Measurements from ENCODE around the gene INPP5J. TPM values are rescaled to one million over a fixed set of nuclear protein-coding genes. Genes with fewer than 3 reads are reported as not detected.

The INPP5J gene
- polyA plus RNA-seq, 1 donor from 2014 or later = 3.7 TPM

- Histone ChIP-seq H2AFZ (ENCODE audit: low read depth, low read length) (no peak overlapping the region), H3K79me2 (replicated peaks; ENCODE audit: insufficient read depth, low read length) (no peaks in the 10 kb centered on the region), H3K27ac (ENCODE audit: low read length) (no peak overlapping the region), H3K4me2 (ENCODE audit: low read length) (no peak overlapping the region), H3K36me3 (ENCODE audit: insufficient read depth, low read length) (no peaks in the 10 kb centered on the region), H3K4me3 (ENCODE audit: low read length) (no peak overlapping the region), H4K20me1 (ENCODE audit: insufficient read depth) (no peaks in the 10 kb centered on the region), H3K9me3 (ENCODE audit: low read length) (no peaks in the 10 kb centered on the region), H3K9me2 (ENCODE audit: insufficient read depth, low read length) (no peaks in the 10 kb centered on the region), H3K27me3 (ENCODE audit: insufficient read depth, low read depth, low read length) (no peaks in the 10 kb centered on the region), H3F3A (ENCODE audit: insufficient read depth, low read length, poor library complexity, severe bottlenecking) (no peaks in the 10 kb centered on the region), H3K9ac (ENCODE audit: low read length) (no peak overlapping the region)
- TF ChIP-seq CTCF (IDR thresholded peaks at IDR 0.05; ENCODE audit: poor library complexity, severe bottlenecking) = no peak
- TF ChIP-seq MXI1 (conservative IDR thresholded peaks at IDR 0.05; ENCODE audit: poor library complexity, severe bottlenecking) = no peak
- TF ChIP-seq EP300 (conservative IDR thresholded peaks at IDR 0.05; ENCODE audit: poor library complexity, severe bottlenecking) = no peak
- no peak for TF ChIP-seq POLR2AphosphoS5 (IDR thresholded peaks at IDR 0.05)
- TF ChIP-seq TAF1 (IDR thresholded peaks at IDR 0.05; ENCODE audit: low read depth) = no peak
Observed at GRCh38 chr22:31103111-31103510, 19.7 kb upstream of the INPP5J start.

- no peaks in the 10 kb centered on the region for H3K9me3 ChIP-seq (ENCODE audit: low read length)
- H3K9me2 ChIP-seq (ENCODE audit: insufficient read depth, low read length) = no peaks in the 10 kb centered on the region
- H2AFZ ChIP-seq (ENCODE audit: low read depth, low read length) = no peak overlapping the region
- no peaks in the 10 kb centered on the region for H3F3A ChIP-seq (ENCODE audit: insufficient read depth, low read length, poor library complexity, severe bottlenecking)
- H3K4me2 ChIP-seq (ENCODE audit: low read length) = no peak overlapping the region
- H4K20me1 ChIP-seq (ENCODE audit: insufficient read depth) = no peaks in the 10 kb centered on the region
- no peaks in the 10 kb centered on the region for H3K36me3 ChIP-seq (ENCODE audit: insufficient read depth, low read length)
- no peak overlapping the region for H3K27ac ChIP-seq (ENCODE audit: low read length)
- H3K9ac ChIP-seq (ENCODE audit: low read length) = no peak overlapping the region
- TF ChIP-seq RAD21 (conservative IDR thresholded peaks at IDR 0.05) (no peak), TAF1 (IDR thresholded peaks at IDR 0.05; ENCODE audit: low read depth) (no peak), POLR2AphosphoS5 (IDR thresholded peaks at IDR 0.05) (no peak), EP300 (conservative IDR thresholded peaks at IDR 0.05; ENCODE audit: poor library complexity, severe bottlenecking) (no peak)
- H3K79me2 ChIP-seq (replicated peaks; ENCODE audit: insufficient read depth, low read length) = no peaks in the 10 kb centered on the region
- H3K27me3 ChIP-seq (ENCODE audit: insufficient read depth, low read depth, low read length) = no peaks in the 10 kb centered on the region
- no peak overlapping the region for H3K4me3 ChIP-seq (ENCODE audit: low read length)
Observed at GRCh38 chr22:31103899-31104694, 18.7 kb upstream of the INPP5J start.

- no peak overlapping the region for H2AFZ ChIP-seq (ENCODE audit: low read depth, low read length)
- no peaks in the 10 kb centered on the region for H3K36me3 ChIP-seq (ENCODE audit: insufficient read depth, low read length)
- TF ChIP-seq EP300 (conservative IDR thresholded peaks at IDR 0.05; ENCODE audit: poor library complexity, severe bottlenecking) (no peak), SMC3 (conservative IDR thresholded peaks at IDR 0.05; ENCODE audit: poor library complexity) (no peak), TAF1 (IDR thresholded peaks at IDR 0.05; ENCODE audit: low read depth) (no peak), RAD21 (conservative IDR thresholded peaks at IDR 0.05) (no peak), EZH2 (IDR thresholded peaks at IDR 0.05; ENCODE audit: borderline replicate concordance, insufficient read depth, low read length, poor library complexity, severe bottlenecking) (no peak), POLR2AphosphoS5 (IDR thresholded peaks at IDR 0.05) (no peak), REST (IDR thresholded peaks at IDR 0.05; ENCODE audit: borderline replicate concordance) (no peak), MXI1 (conservative IDR thresholded peaks at IDR 0.05; ENCODE audit: poor library complexity, severe bottlenecking) (no peak), CTCF (IDR thresholded peaks at IDR 0.05; ENCODE audit: poor library complexity, severe bottlenecking) (no peak)
- no peak overlapping the region for H3K9ac ChIP-seq (ENCODE audit: low read length)
- no peaks in the 10 kb centered on the region for H3K79me2 ChIP-seq (replicated peaks; ENCODE audit: insufficient read depth, low read length)
- H3K4me2 ChIP-seq (ENCODE audit: low read length) = no peak overlapping the region
- no peak overlapping the region for H3K4me3 ChIP-seq (ENCODE audit: low read length)
- no peak overlapping the region for H3K27ac ChIP-seq (ENCODE audit: low read length)
- H3F3A ChIP-seq (ENCODE audit: insufficient read depth, low read length, poor library complexity, severe bottlenecking) = no peaks in the 10 kb centered on the region
- no peaks in the 10 kb centered on the region for H3K27me3 ChIP-seq (ENCODE audit: insufficient read depth, low read depth, low read length)
- H4K20me1 ChIP-seq (ENCODE audit: insufficient read depth) = no peaks in the 10 kb centered on the region
- no peaks in the 10 kb centered on the region for H3K9me2 ChIP-seq (ENCODE audit: insufficient read depth, low read length)
- H3K9me3 ChIP-seq (ENCODE audit: low read length) = no peaks in the 10 kb centered on the region
Observed at GRCh38 chr22:31104869-31105268, 17.9 kb upstream of the INPP5J start.
